A673 (cell line): ENCODE data around the gene PDGFB. TPM values are rescaled to one million over a fixed set of nuclear protein-coding genes. Genes with fewer than 3 reads are reported as not detected.

ENCODE experiments used
- BruUV-seq: library from RNA; stranded (reverse); fragments of 400-500 nt; replicated peaks from 2 replicates; lab custom pipeline; 2021; lab: Mats Ljungman, UMichigan
- CTCF ChIA-PET: fragments of 300-600 bp; sonication (Branson Sonifier 250); formaldehyde crosslinking; loops from one replicate; lab custom pipeline; 2022; ENCODE audit warnings: antibody characterized with exemption; lab: Charles Lee
- POLR2A ChIA-PET: fragments of 300-600 bp; sonication (Branson Sonifier 250); formaldehyde crosslinking; loops from one replicate; lab custom pipeline; 2022; ENCODE audit warnings: antibody characterized with exemption; ENCODE audit not compliant: low non-redundant PET; lab: Charles Lee
- DNase-seq: peaks from one replicate; pipeline ENCODE4 v3.0.0-alpha.2; 2015; ENCODE audit warnings: low spot score
- H3K27ac ChIP-seq: fragments of 200-600 bp; sonication (generic); 2 replicates; pipeline ENCODE4 v1.5.1; 2016; ENCODE audit warnings: mixed run types, low read depth, mild to moderate bottlenecking, mixed read lengths, antibody characterized with exemption, low read length; ENCODE audit not compliant: poor library complexity, severe bottlenecking
- H3K27me3 ChIP-seq: fragments of 200-600 bp; sonication (generic); replicated peaks from 2 replicates; pipeline ENCODE4 v1.6.1; 2017; ENCODE audit warnings: mixed run types, low read depth, mild to moderate bottlenecking, mixed read lengths, antibody characterized with exemption, low read length; ENCODE audit not compliant: insufficient read depth, poor library complexity
- H3K36me3 ChIP-seq: fragments of 200-600 bp; sonication (generic); 2 replicates; pipeline ENCODE4 v1.6.1; 2016; ENCODE audit warnings: mixed run types, mild to moderate bottlenecking, mixed read lengths, antibody characterized with exemption, low read length; ENCODE audit not compliant: insufficient read depth, poor library complexity, severe bottlenecking
- H3K4me1 ChIP-seq: fragments of 200-600 bp; sonication (generic); 2 replicates; pipeline ENCODE4 v1.6.1; 2017; ENCODE audit warnings: mixed run types, mild to moderate bottlenecking, mixed read lengths, antibody characterized with exemption, low read length; ENCODE audit not compliant: insufficient read depth, poor library complexity, severe bottlenecking
- H3K4me3 ChIP-seq: fragments of 200-600 bp; sonication (generic); 2 replicates; pipeline ENCODE4 v1.5.1; 2016; ENCODE audit warnings: low read depth, mixed run types, mild to moderate bottlenecking, mixed read lengths, low read length; ENCODE audit not compliant: poor library complexity, severe bottlenecking
- H3K9me3 ChIP-seq: fragments of 200-600 bp; sonication (generic); 2 replicates; pipeline ENCODE4 v1.6.1; 2016; ENCODE audit warnings: mixed run types, low read depth, mild to moderate bottlenecking, mixed read lengths, antibody characterized with exemption, low read length; ENCODE audit not compliant: poor library complexity, severe bottlenecking
- EZH2 ChIP-seq: fragments of 200-600 bp; sonication (generic); IDR thresholded peaks from 2 replicates; pipeline ENCODE4 v1.6.1; 2017; ENCODE audit warnings: borderline replicate concordance, low read depth, mild to moderate bottlenecking, mixed read lengths, antibody characterized with exemption, low read length; ENCODE audit not compliant: poor library complexity, severe bottlenecking
- intact Hi-C: fragments of 100-400 bp; cut with micrococcal nuclease; formaldehyde crosslinking; loops from one replicate; pipeline ENCODE4 v1.10.0; 2022; ENCODE audit not compliant: unreplicated experiment
- total RNA-seq: library from RNA; stranded (reverse); gene quantifications from 2 replicates; pipeline ENCODE4 v1.2.3, GENCODE V29; 2021
- TF ChIP-seq, protein P1 (sequence below): fragments of 300-800, 200-600 bp; sonication (generic); conservative IDR thresholded peaks from 2 replicates; pipeline ENCODE4 v1.5.1; 2017; ENCODE audit warnings: low read depth, mild to moderate bottlenecking, antibody characterized with exemption, low read length, moderate library complexity, mixed read lengths

Gene PDGFB
- total RNA-seq, 1 experiment from 2014 or later: 0.09 TPM

DNA sequence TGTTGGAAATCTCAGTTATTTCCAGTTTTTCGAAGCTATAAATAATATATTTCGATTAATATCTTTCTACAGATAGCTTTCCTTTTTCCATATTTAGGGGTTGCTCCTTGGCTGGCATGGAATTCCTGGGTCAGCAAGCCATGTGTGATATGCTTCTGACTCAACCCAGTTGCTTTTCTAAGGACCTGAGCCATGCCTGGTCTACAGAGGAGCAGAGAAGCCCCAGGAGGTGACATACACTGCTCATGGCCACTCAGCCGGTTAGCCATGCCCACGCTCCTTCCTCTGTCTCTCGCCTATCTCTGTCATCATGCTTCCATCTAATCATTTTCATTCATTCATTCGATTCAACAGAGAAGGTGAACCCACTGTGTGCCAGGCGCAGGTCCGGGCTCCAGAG is 23.2 kb upstream of the PDGFB start:
- DNase-seq: no peak
- Histone ChIP-seq H3K27me3 (no peaks in the 10 kb centered on the region), H3K27ac (no peak overlapping the region), H3K4me3 (no peak overlapping the region), H3K4me1 (no peaks in the 10 kb centered on the region), H3K36me3 (no peaks in the 10 kb centered on the region), H3K9me3 (no peaks in the 10 kb centered on the region)
- ChIA-PET CTCF (no interaction called here), POLR2A (no interaction called here)
- no TSS peak for BruUV-seq
- TF ChIP-seq, protein P1, sequence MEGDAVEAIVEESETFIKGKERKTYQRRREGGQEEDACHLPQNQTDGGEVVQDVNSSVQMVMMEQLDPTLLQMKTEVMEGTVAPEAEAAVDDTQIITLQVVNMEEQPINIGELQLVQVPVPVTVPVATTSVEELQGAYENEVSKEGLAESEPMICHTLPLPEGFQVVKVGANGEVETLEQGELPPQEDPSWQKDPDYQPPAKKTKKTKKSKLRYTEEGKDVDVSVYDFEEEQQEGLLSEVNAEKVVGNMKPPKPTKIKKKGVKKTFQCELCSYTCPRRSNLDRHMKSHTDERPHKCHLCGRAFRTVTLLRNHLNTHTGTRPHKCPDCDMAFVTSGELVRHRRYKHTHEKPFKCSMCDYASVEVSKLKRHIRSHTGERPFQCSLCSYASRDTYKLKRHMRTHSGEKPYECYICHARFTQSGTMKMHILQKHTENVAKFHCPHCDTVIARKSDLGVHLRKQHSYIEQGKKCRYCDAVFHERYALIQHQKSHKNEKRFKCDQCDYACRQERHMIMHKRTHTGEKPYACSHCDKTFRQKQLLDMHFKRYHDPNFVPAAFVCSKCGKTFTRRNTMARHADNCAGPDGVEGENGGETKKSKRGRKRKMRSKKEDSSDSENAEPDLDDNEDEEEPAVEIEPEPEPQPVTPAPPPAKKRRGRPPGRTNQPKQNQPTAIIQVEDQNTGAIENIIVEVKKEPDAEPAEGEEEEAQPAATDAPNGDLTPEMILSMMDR: no peak
- TF ChIP-seq EZH2: no peak
- intact Hi-C loops: no loop called here

DNA sequence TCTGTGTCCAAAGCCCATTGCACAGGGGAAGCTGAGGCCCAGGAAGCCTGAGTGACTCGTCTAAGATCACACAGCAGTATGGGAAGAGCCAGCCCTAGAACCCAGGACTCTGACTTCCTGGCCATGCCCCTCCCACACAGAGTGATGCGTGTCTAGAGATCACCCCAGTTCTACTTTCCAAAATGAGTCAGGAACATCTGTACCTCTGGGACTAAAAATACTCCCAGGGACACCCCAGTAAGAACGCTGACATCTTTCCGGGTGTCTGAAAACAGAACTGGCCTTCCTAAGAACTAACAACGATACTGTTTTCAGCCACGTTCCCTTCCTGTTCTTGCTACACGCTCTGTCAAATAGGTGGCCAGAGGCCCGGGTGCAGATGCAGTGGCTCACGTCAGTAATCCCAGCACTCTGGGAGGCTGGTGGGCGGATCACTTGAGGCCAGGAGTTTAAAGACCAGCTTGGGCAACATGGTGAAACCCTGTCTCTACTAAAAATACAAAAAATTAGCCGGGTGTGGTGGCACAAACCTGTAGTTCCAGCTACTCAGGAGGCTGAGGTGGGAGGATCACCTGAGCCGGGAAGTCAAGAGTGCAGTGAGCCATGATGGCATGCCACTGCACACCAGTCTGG is 21.7 kb upstream of the PDGFB start:
- no TSS peak for BruUV-seq
- intact Hi-C loops: no loop called here
- H3K4me1 ChIP-seq: no peaks in the 10 kb centered on the region
- no peaks in the 10 kb centered on the region for H3K9me3 ChIP-seq
- H3K27me3 ChIP-seq: no peaks in the 10 kb centered on the region
- no peak for DNase-seq
- no peak overlapping the region for H3K27ac ChIP-seq
- TF ChIP-seq EZH2: no peak
- TF ChIP-seq, protein P1: no peak
- no peaks in the 10 kb centered on the region for H3K36me3 ChIP-seq
- POLR2A ChIA-PET: no interaction called here
- CTCF ChIA-PET: no interaction called here
- H3K4me3 ChIP-seq: no peak overlapping the region

DNA sequence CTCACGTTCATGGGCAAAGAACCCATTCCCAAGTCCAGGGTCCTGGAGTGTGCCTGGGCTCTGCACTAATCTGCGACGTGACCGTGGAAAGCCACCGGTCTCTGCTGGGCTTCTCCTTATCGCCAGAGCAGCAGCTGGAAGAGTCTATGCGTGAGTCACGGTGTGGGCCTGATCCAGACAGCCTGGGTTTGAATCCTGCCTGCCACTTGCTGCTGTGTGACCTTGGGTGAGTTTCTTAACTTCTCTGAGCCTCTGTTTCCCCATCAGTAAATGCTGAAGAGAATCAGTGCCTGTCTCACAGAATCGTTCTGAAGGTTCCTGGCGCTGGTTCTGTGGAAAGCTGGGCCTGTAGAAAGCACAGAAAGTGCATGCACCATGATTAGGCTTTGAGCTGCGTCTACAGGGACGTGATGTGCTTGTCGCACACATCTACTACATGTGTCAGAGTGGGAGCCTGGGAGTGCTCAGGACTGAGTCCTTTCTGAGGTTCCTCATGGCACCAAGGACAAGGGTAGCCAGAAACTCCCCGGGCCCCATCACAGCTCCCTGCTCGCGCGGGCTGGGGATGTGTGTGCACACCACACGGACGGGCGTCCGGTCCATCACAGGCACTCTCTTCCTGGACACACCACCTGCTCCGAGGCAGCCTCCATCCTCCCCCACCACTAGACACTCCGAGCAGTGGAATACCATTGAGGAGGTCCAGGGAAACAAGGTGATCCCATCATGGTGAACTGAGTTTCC is 20.5 kb upstream of the PDGFB start:
- TF ChIP-seq, protein P1: no peak
- TF ChIP-seq EZH2: no peak
- Histone ChIP-seq H3K27me3 (no peaks in the 10 kb centered on the region), H3K36me3 (no peaks in the 10 kb centered on the region), H3K27ac (no peak overlapping the region), H3K9me3 (no peaks in the 10 kb centered on the region), H3K4me3 (no peak overlapping the region), H3K4me1 (no peaks in the 10 kb centered on the region)
- no peak for DNase-seq
- ChIA-PET POLR2A (no interaction called here), CTCF (no interaction called here)
- intact Hi-C loops: no loop called here
- no TSS peak for BruUV-seq
